ENCODE results near the gene DDO.

Gene DDO

GRCh38 chr6:110366256-110366655 lies 49.1 kb downstream of the DDO start (continued):
- no peak for TF ChIP-seq TSHZ2 (CRISPR knock-in tag; IDR thresholded peaks at IDR 0.05)
- no peak for TF ChIP-seq ESRRG (CRISPR knock-in tag; IDR thresholded peaks at IDR 0.05)
- TF ChIP-seq PATZ1 (CRISPR knock-in tag; IDR thresholded peaks at IDR 0.05; ENCODE audit: borderline replicate concordance), result no peak

- ATAC-seq, result no peak
- TF ChIP-seq CSRNP3 (CRISPR knock-in tag; IDR thresholded peaks at IDR 0.05), result no peak
- TF ChIP-seq GLIS3 (CRISPR knock-in tag; IDR thresholded peaks at IDR 0.05), result no peak
- no peak for TF ChIP-seq PATZ1 (CRISPR knock-in tag; IDR thresholded peaks at IDR 0.05; ENCODE audit: borderline replicate concordance)
- TF ChIP-seq ZNF565 (CRISPR knock-in tag; conservative IDR thresholded peaks at IDR 0.05; ENCODE audit: low read depth), result no peak
- TF ChIP-seq POU6F1 (CRISPR knock-in tag; IDR thresholded peaks at IDR 0.05; ENCODE audit: borderline replicate concordance, low read depth), result no peak
- TF ChIP-seq ZNF8 (CRISPR knock-in tag; IDR thresholded peaks at IDR 0.05), result no peak
- no peak for TF ChIP-seq SNAI2 (CRISPR knock-in tag; IDR thresholded peaks at IDR 0.05)
- TF ChIP-seq BACH2 (CRISPR knock-in tag; IDR thresholded peaks at IDR 0.05; ENCODE audit: borderline replicate concordance), result no peak
- TF ChIP-seq ZNF70 (CRISPR knock-in tag; IDR thresholded peaks at IDR 0.05), result no peak
- no peak for TF ChIP-seq CSDC2 (CRISPR knock-in tag; IDR thresholded peaks at IDR 0.05)
- no peak for TF ChIP-seq ESRRG (CRISPR knock-in tag; IDR thresholded peaks at IDR 0.05)
- TF ChIP-seq TSHZ2 (CRISPR knock-in tag; IDR thresholded peaks at IDR 0.05), result no peak
- no peak for TF ChIP-seq ISL1 (CRISPR knock-in tag; IDR thresholded peaks at IDR 0.05)
Observed at GRCh38 chr6:110364364-110365105, 50.8 kb downstream of the DDO start.

- ATAC-seq, result no peak
- no peak for TF ChIP-seq CREB5 (CRISPR knock-in tag; IDR thresholded peaks at IDR 0.05; ENCODE audit: low read depth)
- TF ChIP-seq PATZ1 (CRISPR knock-in tag; IDR thresholded peaks at IDR 0.05; ENCODE audit: borderline replicate concordance), result no peak
- no peak for TF ChIP-seq ARNTL (CRISPR knock-in tag; IDR thresholded peaks at IDR 0.05; ENCODE audit: borderline replicate concordance, low read depth)
- TF ChIP-seq TCF4 (CRISPR knock-in tag; IDR thresholded peaks at IDR 0.05; ENCODE audit: borderline replicate concordance), result no peak
- no peak for TF ChIP-seq PPARA (CRISPR knock-in tag; IDR thresholded peaks at IDR 0.05; ENCODE audit: borderline replicate concordance)
- no peak for TF ChIP-seq SNAI2 (CRISPR knock-in tag; IDR thresholded peaks at IDR 0.05)
- TF ChIP-seq ZNF8 (CRISPR knock-in tag; IDR thresholded peaks at IDR 0.05), result no peak
- no peak for TF ChIP-seq ZNF70 (CRISPR knock-in tag; IDR thresholded peaks at IDR 0.05)
- TF ChIP-seq RARB (CRISPR knock-in tag; IDR thresholded peaks at IDR 0.05), result no peak
- no peak for TF ChIP-seq ISL1 (CRISPR knock-in tag; IDR thresholded peaks at IDR 0.05)
Observed at GRCh38 chr6:110363748-110364147, 51.6 kb downstream of the DDO start.

Measured in SK-N-SH treated with all-trans-retinoic acid at 6 μM for 48 hours (cell line).